MM.1S (cell line): ENCODE data around the gene TRPV4.

Experiments
- CTCF ChIP-seq: fragments of 300-600 bp; sonication (generic); IDR thresholded peaks from 2 replicates; pipeline ENCODE4 v1.5.1; 2016; ENCODE audit warnings: antibody characterized with exemption, low read length, mixed read lengths
- EZH2phosphoT487 ChIP-seq: fragments of 300-600 bp; sonication (generic); IDR thresholded peaks from 2 replicates; pipeline ENCODE4 v1.6.1; 2018; ENCODE audit warnings: antibody characterized with exemption, low read length

GRCh38 chr12:109739747-109740693, 93.2 kb downstream of the TRPV4 start:
- TF ChIP-seq CTCF (no peak), EZH2phosphoT487 (no peak)
